H1 (cell line): ENCODE measurements around the gene MYCBPAP. TPM values are rescaled to one million over a fixed set of nuclear protein-coding genes. Genes with fewer than 3 reads are reported as not detected.

Experiments used
- ASH2L ChIP-seq: fragments of 200-600, 300-600 bp; sonication (generic); IDR thresholded peaks from one replicate; pipeline ENCODE4 v1.7.1; 2017; ENCODE audit warnings: low read length
- CHD2 ChIP-seq: IDR thresholded peaks from 2 replicates; pipeline ENCODE4 v1.6.1; 2012; ENCODE audit warnings: low read length, improper control_type of control experiment
- CHD7 ChIP-seq: fragments of 300-600 bp; sonication (generic); IDR thresholded peaks from 2 replicates; pipeline ENCODE4 v1.7.1; 2012; ENCODE audit warnings: low read length, moderate library complexity, mild to moderate bottlenecking, inconsistent platforms; ENCODE audit not compliant: insufficient replicate concordance
- EGR1 ChIP-seq: IDR thresholded peaks from 2 replicates; pipeline ENCODE4 v1.6.1; 2011; ENCODE audit warnings: low read depth, low read length, borderline replicate concordance
- EZH2 ChIP-seq: fragments of 200-600 bp; sonication (generic); IDR thresholded peaks from 2 replicates; pipeline ENCODE4 v1.7.1; 2012; ENCODE audit warnings: low read depth, mild to moderate bottlenecking, moderate library complexity, low read length, inconsistent platforms; ENCODE audit not compliant: severe bottlenecking
- GABPA ChIP-seq: IDR thresholded peaks from 2 replicates; pipeline ENCODE4 v1.6.1; 2011; ENCODE audit warnings: mild to moderate bottlenecking, low read length, moderate library complexity, borderline replicate concordance; ENCODE audit not compliant: insufficient read depth
- HDAC2 ChIP-seq, 2 experiments: fragments of 300-600 bp in 1 of 2; sonication (generic) in 1 of 2; IDR thresholded peaks; 2 replicates each; pipeline ENCODE4 v1.6.1; 2011 to 2012; ENCODE audit warnings: low read depth in 2 of 2, low read length in 2 of 2, mild to moderate bottlenecking in 2 of 2, moderate library complexity in 2 of 2, borderline replicate concordance in 1 of 2, inconsistent platforms in 1 of 2
- POU5F1 ChIP-seq: IDR thresholded peaks from 2 replicates; pipeline ENCODE4 v1.6.1; 2011; ENCODE audit warnings: low read depth, mild to moderate bottlenecking, low read length, moderate library complexity
- SIRT6 ChIP-seq: IDR thresholded peaks from one replicate; pipeline ENCODE4 v1.7.1; 2012; ENCODE audit warnings: low read length, inconsistent platforms
- TBP ChIP-seq: IDR thresholded peaks from 2 replicates; pipeline ENCODE4 v1.6.1; 2011; ENCODE audit warnings: low read depth, low read length, improper control_type of control experiment
- polyA plus RNA-seq, 7 experiments: library from polyadenylated mRNA; depleted of rRNA in 3 of 7; stranded (reverse) in 5 of 7; unstranded in 2 of 7; fragments of >200 nt in 5 of 7; fragments of 200-250 nt in 2 of 7; gene quantifications; 1 replicate in 5 of 7; 2 replicates in 1 of 7; 4 replicates in 1 of 7; pipeline versions ENCODE4 v1.2.1 to v1.2.3, GENCODE V29; 2011 to 2013; ENCODE audit warnings: missing spikeins in 2 of 7, mixed read lengths in 2 of 7
- total RNA-seq: library from RNA; stranded (reverse); fragmentation: NEBNext Ultra II Directional; extraction: Animal tissue kit (Norgen Biotek cat#: 25700); gene quantifications from 2 replicates; pipeline ENCODE4 v1.2.1, GENCODE V29; 2021

The MYCBPAP gene
- total and polyA plus RNA-seq, 2 of the 8 experiments (the other 6 are each of a cell fraction or from before 2014, with no cell fraction given): 0.89 to 3.3 TPM

- no peak for TF ChIP-seq CHD7
- TF ChIP-seq GABPA: no peak
- no peak for TF ChIP-seq EGR1
- no peak for TF ChIP-seq TBP
- no peak for TF ChIP-seq ASH2L
- no peak for TF ChIP-seq SIRT6
- TF ChIP-seq POU5F1: no peak
- no peak for TF ChIP-seq CHD2
- no peak for TF ChIP-seq HDAC2 (IDR thresholded peaks at IDR 0.05; ENCODE audit: borderline replicate concordance in 1 of 2, low read depth in 2 of 2, low read length in 2 of 2)
- TF ChIP-seq EZH2: no peak
These were observed 46.0 kb downstream of the MYCBPAP start (continued) for GRCh38 chr17:50554201-50554600.
